ENCODE data around the gene DBP. TPM values are rescaled to one million over a fixed set of nuclear protein-coding genes. Genes with fewer than 3 reads are reported as not detected.
A peak's percentile ranks its signal among the peaks of the same experiment; 100 is the strongest.

The DBP gene
- polyA plus RNA-seq, 2 of the 4 experiments (the other 2 are of a cell fraction) = 2.5 to 3.8 TPM

GRCh38 chr19:48596679-48597465, 40.3 kb downstream of the DBP start:
- no peak for DNase-seq (ENCODE audit: low read depth in 1 of 2, low spot score in 1 of 2)
- ChIA-PET POLR2A (no interaction called here), CTCF (interaction anchor here (0.7 to 1.7 kb wide), 6 partner anchors 8 to 107 kb away, joined by 3 to 8 read pairs (median 4); no protein-coding TSS in a partner anchor)
- no peak overlapping the region for H3K4me2 ChIP-seq
- H3K4me1 ChIP-seq = peaks cover 3% of the 10 kb centered on the region
- 84% methylated on average over 39 of the region's 39 CpGs for WGBS (ENCODE audit: missing lambda C conversion rate)
- ATAC-seq = no peak
- TF ChIP-seq ZFP36 (IDR thresholded peaks at IDR 0.05; ENCODE audit: borderline replicate concordance, partially characterized antibody) (peak; percentile 8), MAZ (IDR thresholded peaks at IDR 0.05; ENCODE audit: borderline replicate concordance, low read depth, low read length) (no peak)
- no peak overlapping the region for H3K27ac ChIP-seq
- no peaks in the 10 kb centered on the region for H3K9me3 ChIP-seq
- no peak overlapping the region for H3K4me3 ChIP-seq
- FAIRE-seq = no peak

DNA sequence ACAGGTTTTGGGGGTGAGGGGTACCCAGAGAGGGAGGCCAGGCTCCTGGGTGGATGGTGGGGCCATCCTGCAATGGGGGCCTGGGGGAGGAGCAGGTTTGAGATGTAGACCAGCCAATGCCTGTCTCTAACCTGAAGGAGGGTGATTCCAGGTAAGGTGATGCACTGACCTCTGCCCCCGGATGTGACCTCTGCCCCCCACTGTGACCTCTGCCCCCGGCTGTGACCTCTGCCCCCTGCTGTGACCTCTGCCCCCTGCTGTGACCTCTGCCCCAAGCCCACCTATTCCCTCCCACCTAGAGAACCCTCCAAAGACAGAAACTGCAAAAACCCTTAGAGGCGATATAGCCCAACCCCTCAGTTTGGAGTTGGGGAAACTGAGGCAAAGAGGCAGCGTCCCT, 40.9 kb downstream of the DBP start:
- 71% methylated on average over 4 of the region's 4 CpGs for WGBS (ENCODE audit: missing lambda C conversion rate)
- no peaks in the 10 kb centered on the region for H3K4me1 ChIP-seq
- DNase-seq (ENCODE audit: low read depth in 1 of 2, low spot score in 1 of 2) (no peak), FAIRE-seq (no peak), ATAC-seq (no peak)
- TF ChIP-seq, protein P1, sequence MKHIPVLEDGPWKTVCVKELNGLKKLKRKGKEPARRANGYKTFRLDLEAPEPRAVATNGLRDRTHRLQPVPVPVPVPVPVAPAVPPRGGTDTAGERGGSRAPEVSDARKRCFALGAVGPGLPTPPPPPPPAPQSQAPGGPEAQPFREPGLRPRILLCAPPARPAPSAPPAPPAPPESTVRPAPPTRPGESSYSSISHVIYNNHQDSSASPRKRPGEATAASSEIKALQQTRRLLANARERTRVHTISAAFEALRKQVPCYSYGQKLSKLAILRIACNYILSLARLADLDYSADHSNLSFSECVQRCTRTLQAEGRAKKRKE (CRISPR knock-in tag; IDR thresholded peaks at IDR 0.05; ENCODE audit: low read depth) = no peak
- TF ChIP-seq ZC3H11A (IDR thresholded peaks at IDR 0.05) (no peak), GATA3 (IDR thresholded peaks at IDR 0.05; ENCODE audit: borderline replicate concordance) (no peak), CBX8 (IDR thresholded peaks at IDR 0.05) (no peak), ZFP36 (IDR thresholded peaks at IDR 0.05; ENCODE audit: borderline replicate concordance, partially characterized antibody) (no peak), MAZ (IDR thresholded peaks at IDR 0.05; ENCODE audit: borderline replicate concordance, low read depth, low read length) (no peak), MYC (IDR thresholded peaks at IDR 0.05; ENCODE audit: borderline replicate concordance, low read length) (no peak)
- H3K9me3 ChIP-seq = no peaks in the 10 kb centered on the region
- POLR2A ChIA-PET = interaction anchor here (2.2 kb wide), 1 partner anchor 23 kb away, joined by 10 read pairs; the partner anchor contains the start of genes RPL18 and SPHK2
- H3K27ac ChIP-seq = no peak overlapping the region
- CTCF ChIA-PET = interaction anchor here (0.9 to 14.4 kb wide), 6 partner anchors 9 to 257 kb away, joined by 3 to 396 read pairs (median 18); partner anchors contain the start of genes FAM83E and SPACA4
- no peak overlapping the region for H3K4me2 ChIP-seq
- H3K4me3 ChIP-seq = no peak overlapping the region

- ChIA-PET POLR2A (interaction anchor here (0.5 to 2.2 kb wide), 2 partner anchors 23 to 93 kb away, joined by 5 to 10 read pairs; partner anchors contain the start of genes RPL18 and SPHK2), CTCF (interaction anchor here (0.9 to 14.4 kb wide), 7 partner anchors 9 to 257 kb away, joined by 3 to 396 read pairs (median 9); partner anchors contain the start of genes FAM83E and SPACA4)
- DNase-seq (ENCODE audit: low read depth in 1 of 2, low spot score in 1 of 2) (no peak), ATAC-seq (peak in 1 of 2 experiments; percentile 19; a peak in 2 of 6 replicates), FAIRE-seq (no peak)
- no peak overlapping the region for H3K27ac ChIP-seq
- H3K4me3 ChIP-seq = no peak overlapping the region
- H3K9me3 ChIP-seq = no peaks in the 10 kb centered on the region
- H3K4me1 ChIP-seq = no peaks in the 10 kb centered on the region
- TF ChIP-seq ZFP36 (IDR thresholded peaks at IDR 0.05; ENCODE audit: borderline replicate concordance, partially characterized antibody) = peak; percentile 5
- TF ChIP-seq MAFK (IDR thresholded peaks at IDR 0.05; ENCODE audit: partially characterized antibody) = no peak
- 59% methylated on average over 6 of the region's 6 CpGs for WGBS (ENCODE audit: missing lambda C conversion rate)
- H3K4me2 ChIP-seq = no peak overlapping the region
Observed at GRCh38 chr19:48595833-48596232, 41.3 kb downstream of the DBP start.

DNA sequence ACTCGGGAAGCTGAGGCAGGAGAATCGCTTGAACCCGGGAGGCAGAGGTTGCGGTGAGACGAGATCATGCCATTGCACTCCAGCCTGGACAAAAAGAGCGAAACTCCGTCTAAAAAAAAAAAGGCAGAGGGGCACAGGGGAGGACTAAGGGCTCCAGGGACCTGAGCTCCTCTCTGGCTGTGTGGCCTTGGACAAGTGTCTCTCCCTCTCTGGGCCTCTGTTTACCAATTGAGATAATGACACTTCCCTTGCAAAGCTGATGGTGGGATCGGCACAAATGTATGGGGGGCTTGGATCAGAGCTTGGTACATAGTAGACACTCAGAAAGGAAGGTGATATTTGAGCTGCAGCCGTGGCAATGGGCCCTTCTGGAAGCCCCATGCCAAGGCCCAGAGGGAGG, 42.0 kb downstream of the DBP start:
- ChIA-PET CTCF (interaction anchor here (0.9 to 14.4 kb wide), 8 partner anchors 8 to 256 kb away, joined by 3 to 396 read pairs (median 8); partner anchors contain the start of genes FAM83E and SPACA4), POLR2A (interaction anchor here (0.5 to 2.2 kb wide), 3 partner anchors 24 to 138 kb away, joined by 4 to 10 read pairs (median 5); partner anchors contain the start of genes RPL18 and SPHK2)
- ATAC-seq (no peak), FAIRE-seq (no peak), DNase-seq (ENCODE audit: low read depth in 1 of 2, low spot score in 1 of 2) (no peak)
- 90% methylated on average over 9 of the region's 9 CpGs for WGBS (ENCODE audit: missing lambda C conversion rate)
- no peaks in the 10 kb centered on the region for H3K9me3 ChIP-seq
- no peaks in the 10 kb centered on the region for H3K4me1 ChIP-seq
- no peak overlapping the region for H3K4me3 ChIP-seq
- H3K4me2 ChIP-seq = no peak overlapping the region
- peak; percentile 36 for TF ChIP-seq ZFP36 (IDR thresholded peaks at IDR 0.05; ENCODE audit: borderline replicate concordance, partially characterized antibody)
- TF ChIP-seq TP53 (CRISPR knock-in tag; IDR thresholded peaks at IDR 0.05) = no peak
- H3K27ac ChIP-seq = no peak overlapping the region

DNA sequence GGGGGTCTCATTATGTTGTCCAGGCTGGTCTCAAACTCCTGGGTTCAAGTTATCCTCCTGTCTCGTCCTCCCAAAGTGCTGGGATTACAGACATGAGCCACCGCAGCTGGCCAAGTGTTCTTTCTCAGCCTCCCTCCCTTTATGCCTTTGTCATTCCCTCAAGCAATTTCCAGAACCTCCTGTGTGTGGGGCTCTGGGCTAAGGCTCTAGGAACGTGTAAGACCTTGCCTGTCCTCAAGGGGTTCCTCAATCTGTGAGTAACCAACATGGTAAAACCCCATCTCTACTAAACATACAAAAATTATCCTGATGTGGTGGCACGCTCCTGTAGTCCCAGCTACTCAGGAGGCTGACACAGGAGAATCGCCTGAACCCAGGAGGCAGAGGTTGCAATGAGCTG, 46.2 kb downstream of the DBP start:
- TF ChIP-seq RAD21 (conservative IDR thresholded peaks at IDR 0.05 in 1 of 2, IDR thresholded peaks at IDR 0.05 in 1 of 2) (peak in 1 of 2 experiments; percentile 20; a peak in 1 of 5 replicates), EP300 (IDR thresholded peaks at IDR 0.05) (no peak)
- Histone ChIP-seq H3K4me3 (no peak overlapping the region), H3K4me2 (no peak overlapping the region), H3K9me3 (no peaks in the 10 kb centered on the region), H3K4me1 (peaks cover 6% of the 10 kb centered on the region), H3K27ac (peak overlapping the region in 1 of 2 experiments; percentile 1; a peak in 1 of 6 replicates)
- ATAC-seq = peak; percentile 42 to 49; a peak in 3 of 6 replicates
- ChIA-PET CTCF (interaction anchor here (0.6 to 21.8 kb wide), 10 partner anchors 18 to 854 kb away, joined by 3 to 618 read pairs (median 84); partner anchors contain the start of genes FAM83E, GRWD1 and SPACA4), POLR2A (no interaction called here)
- DNase-seq (ENCODE audit: low read depth in 1 of 2, low spot score in 1 of 2) = peak in 1 of 2 experiments; percentile 68
- WGBS (ENCODE audit: missing lambda C conversion rate) = 77% methylated on average over 5 of the region's 5 CpGs
- no peak for FAIRE-seq

All from A549 (cell line).